ENCODE data around the gene TUBGCP2.
A peak's percentile ranks its signal among the peaks of the same experiment; 100 is the strongest.

TUBGCP2 gene

GRCh38 chr10:133334503-133335245 lies 26.0 kb upstream of the TUBGCP2 start:
- DNase-seq, result no peak
- no peaks in the 10 kb centered on the region for H3K4me1 ChIP-seq
- no peak overlapping the region for H3K4me3 ChIP-seq (ENCODE audit: low read depth, low read length)
- TF ChIP-seq CTCF (IDR thresholded peaks at IDR 0.05; ENCODE audit: low read depth, low read length), result no peak
- no peaks in the 10 kb centered on the region for H3K36me3 ChIP-seq
- no peaks in the 10 kb centered on the region for H3K9me3 ChIP-seq
- peaks cover 54% of the 10 kb centered on the region for H3K27me3 ChIP-seq

- H3K9me3 ChIP-seq, result no peaks in the 10 kb centered on the region
- TF ChIP-seq CTCF (IDR thresholded peaks at IDR 0.05; ENCODE audit: low read depth, low read length), result no peak
- H3K27me3 ChIP-seq, result peaks cover 54% of the 10 kb centered on the region
- H3K4me1 ChIP-seq, result no peaks in the 10 kb centered on the region
- H3K4me3 ChIP-seq (ENCODE audit: low read depth, low read length), result no peak overlapping the region
- no peaks in the 10 kb centered on the region for H3K36me3 ChIP-seq
- DNase-seq, result no peak
Measured at GRCh38 chr10:133332936-133333699, 24.4 kb upstream of the TUBGCP2 start.

- Histone ChIP-seq H3K36me3 (no peaks in the 10 kb centered on the region), H3K4me1 (no peaks in the 10 kb centered on the region), H3K4me3 (ENCODE audit: low read depth, low read length) (peak overlapping the region; percentile 24; the same call in 1 of the 2 replicates), H3K27me3 (peaks cover 40% of the 10 kb centered on the region), H3K9me3 (no peaks in the 10 kb centered on the region)
- peak; percentile 87 for TF ChIP-seq CTCF (IDR thresholded peaks at IDR 0.05; ENCODE audit: low read depth, low read length)
- peak; percentile 89 for DNase-seq
Measured at GRCh38 chr10:133329491-133330202, 21.0 kb upstream of the TUBGCP2 start.

GRCh38 chr10:133328358-133329343 lies 20.0 kb upstream of the TUBGCP2 start:
- Histone ChIP-seq H3K36me3 (no peaks in the 10 kb centered on the region), H3K9me3 (no peaks in the 10 kb centered on the region), H3K4me3 (ENCODE audit: low read depth, low read length) (no peak overlapping the region), H3K27me3 (peaks cover 37% of the 10 kb centered on the region), H3K4me1 (no peaks in the 10 kb centered on the region)
- TF ChIP-seq CTCF (IDR thresholded peaks at IDR 0.05; ENCODE audit: low read depth, low read length), result no peak
- no peak for DNase-seq

GRCh38 chr10:133327651-133328357 lies 19.1 kb upstream of the TUBGCP2 start:
- Histone ChIP-seq H3K36me3 (no peaks in the 10 kb centered on the region), H3K4me1 (no peaks in the 10 kb centered on the region), H3K4me3 (ENCODE audit: low read depth, low read length) (no peak overlapping the region), H3K9me3 (no peaks in the 10 kb centered on the region), H3K27me3 (peaks cover 36% of the 10 kb centered on the region)
- DNase-seq, result no peak
- TF ChIP-seq CTCF (IDR thresholded peaks at IDR 0.05; ENCODE audit: low read depth, low read length), result no peak
